Heart right ventricle (tissue), 16 donors: ENCODE results near the gene GATA6. TPM values are rescaled to one million over a fixed set of nuclear protein-coding genes. Genes with fewer than 3 reads are reported as not detected.

ENCODE experiments used
- ATAC-seq, 8 donors: fragments of 200-7000 bp; cut with Tn5 transposase; one replicate each; pipeline ENCODE4 v1.9.1; 2020; ENCODE audit warnings: mild to moderate bottlenecking in 8 of 8, moderate library complexity in 8 of 8, moderate number of reproducible peaks in 1 of 8
- DNase-seq, 2 donors: peaks; one replicate each; pipeline ENCODE4 v3.0.0-alpha.2; 2020
- H3K27ac ChIP-seq, 10 donors: fragments of 200-600 bp; sonication (generic) in 2 of 10; one replicate each; pipeline versions ENCODE4 v1.5.0 to v1.8.0; 2020 to 2022; ENCODE audit warnings: mild to moderate bottlenecking in 3 of 10
- H3K27me3 ChIP-seq, 7 donors: fragments of 200-600 bp; one replicate each; pipeline ENCODE4 v1.8.0; 2021 to 2022; ENCODE audit warnings: mild to moderate bottlenecking in 2 of 7
- H3K36me3 ChIP-seq, 9 donors: fragments of 200-600 bp; sonication (generic) in 1 of 9; one replicate each; pipeline versions ENCODE4 v1.5.0 to v1.8.0; 2020 to 2022; ENCODE audit warnings: mild to moderate bottlenecking in 2 of 9
- H3K4me1 ChIP-seq, 9 donors: fragments of 200-600 bp; sonication (generic) in 1 of 9; one replicate each; pipeline versions ENCODE4 v1.5.0 to v1.8.0; 2020 to 2022; ENCODE audit warnings: mild to moderate bottlenecking in 4 of 9
- H3K4me3 ChIP-seq, 10 donors: fragments of 200-600 bp; sonication (generic) in 2 of 10; one replicate each; pipeline versions ENCODE4 v1.5.0 to v1.8.0; 2020 to 2022; ENCODE audit warnings: mild to moderate bottlenecking in 7 of 10, moderate library complexity in 2 of 10
- H3K9me3 ChIP-seq, 11 donors: fragments of 200-600 bp in 10 of 11; sonication (generic) in 2 of 11; one replicate each; pipeline versions ENCODE4 v1.5.0 to v1.8.0; 2013 to 2022; ENCODE audit warnings: mild to moderate bottlenecking in 2 of 11, control low read depth in 1 of 11, moderate library complexity in 1 of 11
- CTCF ChIP-seq, 9 donors: fragments of 200-600 bp; sonication (generic) in 2 of 9; IDR thresholded peaks; one replicate each; pipeline versions ENCODE4 v1.5.0 to v1.8.0; 2021 to 2022; ENCODE audit warnings: antibody characterized with exemption in 9 of 9, mild to moderate bottlenecking in 5 of 9, moderate library complexity in 1 of 9
- WGBS, 2 donors: extraction: QIAGEN DNeasy Blood & Tissue Kit; methylation state at CpG; one replicate each; pipeline ENCODE4 v1.1.7; 2013; ENCODE audit warnings: inconsistent platforms in 1 of 2; 5-methylcytosine and 5-hydroxymethylcytosine counted together
- intact Hi-C, 10 donors: fragments of 100-400 bp; cut with DNase I; formaldehyde crosslinking; loops; one replicate each; pipeline versions ENCODE4 v1.11.1 to v1.14.2; 2022
- polyA plus RNA-seq, 2 donors: library from polyadenylated mRNA; stranded (reverse); fragments of 200-250 nt; gene quantifications; one replicate each; pipeline ENCODE4 v1.2.3, GENCODE V29; 2013
- total RNA-seq, 10 donors: library from RNA; stranded (reverse); fragmentation: NEBNext Ultra II Directional in 3 of 10; extraction: Animal tissue kit (Norgen Biotek cat#: 25700) in 3 of 10; gene quantifications; one replicate each; pipeline versions ENCODE4 v1.2.1 to v1.2.4, GENCODE V29; 2021 to 2023
- donor health status: Arrhythmogenic right ventricular cardiomyopathy.
- donor health status: ischemic (EF 13 %, LVEDD 7.1; RV severe dilation, severe dysfunction).
- donor health status: healthy with polysubstance abuse.
- donor health status: DM: no; HTN: yes; CAD: no.
- donor health status: DM: no; HTN: no; CAD: no.
- donor health status: ischemic (EF 25% LVEDD 6.9; RV normal size, moderate dysfunction).
- donor health status: ischemic (EF 25% LVEDD 5.7; RV mildly dilated, moderate dysfunction).
- donor health status: healthy.
- donor health status: DM: yes; HTN: yes; CAD: no.
- donor health status: Ischemic cardiomyopathy.
- donor health status: ischemic (EF 35%, LVEDD 5.7; RV mildly dilated, moderate dysfunction).
- donor health status: nonischemic (EF 11% LVEDD 7.7; RV severe dilation, severe dysfunction).
- donor health status: DM: yes; HTN: yes; CAD: no.
- donor health status: PGD.
- donor health status: ischemic (EF 29% LVEDD 5.4; RV normal size, mild dysfunction).
- donor health status: nonischemic (EF 23%, LVEDD 6.1; RV moderate dilation, normal function).

The GATA6 gene
- total and polyA plus RNA-seq, 12 donors: 36.7 to 99.5 (median 69.0) TPM

DNA sequence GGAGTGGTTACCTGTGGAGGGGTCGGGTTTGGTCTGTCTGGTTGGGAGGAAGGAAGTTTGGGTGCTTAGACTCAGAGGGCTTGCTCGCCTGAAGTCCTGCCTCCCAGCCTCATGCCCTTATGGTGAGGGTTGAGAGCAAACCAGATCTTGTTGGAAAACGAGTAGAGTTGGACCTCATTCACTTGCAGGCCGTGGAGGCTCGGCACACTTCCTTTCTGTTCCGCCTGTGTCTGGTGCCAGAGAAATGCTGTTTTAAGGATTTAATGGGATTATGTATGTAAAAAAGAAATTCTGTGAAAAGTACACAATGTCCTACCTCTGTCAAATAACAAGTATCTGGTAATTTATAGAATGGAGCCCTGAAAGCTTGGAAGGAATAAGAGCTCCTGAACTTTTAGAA is 29.6 kb downstream of the GATA6 start:
- intact Hi-C loops: loop anchor here in 1 of 10 donors (10.0 kb wide), 1 partner anchor 146 kb away; no protein-coding TSS in a partner anchor
- Histone ChIP-seq H3K4me3 (no peak overlapping the region), H3K9me3 (no peaks in the 10 kb centered on the region), H3K4me1 (peaks cover 9 to 99% (median 77%) of the 10 kb centered on the region in 9 donors), H3K36me3 (peaks cover 0 to 62% (median 7%) of the 10 kb centered on the region in 9 donors), H3K27ac (peak overlapping the region in 9 of 10 donors; percentile 24 to 99 (median 55)), H3K27me3 (no peaks in the 10 kb centered on the region)
- ATAC-seq (peak in 1 of 8 donors; percentile 11), DNase-seq (no peak)
- WGBS, 2 donors: 48 to 50% methylated on average over 6 of the region's 6 CpGs
- no peak for TF ChIP-seq CTCF (IDR thresholded peaks at IDR 0.05)

- peak overlapping the region in 9 of 10 donors; percentile 20 to 99 (median 65) for H3K27ac ChIP-seq
- H3K4me1 ChIP-seq: peaks cover 14 to 97% (median 71%) of the 10 kb centered on the region in 9 donors
- peak in 1 of 2 donors; percentile 47 for DNase-seq
- peak in 3 of 9 donors; percentile 1 to 14 (median 9) for TF ChIP-seq CTCF (IDR thresholded peaks at IDR 0.05)
- peak overlapping the region in 2 of 10 donors; percentile 9 to 10 for H3K4me3 ChIP-seq
- ATAC-seq: peak; percentile 43 to 65 (median 56)
- H3K9me3 ChIP-seq: no peaks in the 10 kb centered on the region
- WGBS, 2 donors: 36 to 53% methylated on average over 32 of the region's 32 CpGs
- no peaks in the 10 kb centered on the region for H3K27me3 ChIP-seq
- intact Hi-C loops: no loop called here
- peaks cover 0 to 58% (median 7%) of the 10 kb centered on the region in 9 donors for H3K36me3 ChIP-seq
These were observed 31.3 kb downstream of the GATA6 start for GRCh38 chr18:22200611-22201225.

DNA sequence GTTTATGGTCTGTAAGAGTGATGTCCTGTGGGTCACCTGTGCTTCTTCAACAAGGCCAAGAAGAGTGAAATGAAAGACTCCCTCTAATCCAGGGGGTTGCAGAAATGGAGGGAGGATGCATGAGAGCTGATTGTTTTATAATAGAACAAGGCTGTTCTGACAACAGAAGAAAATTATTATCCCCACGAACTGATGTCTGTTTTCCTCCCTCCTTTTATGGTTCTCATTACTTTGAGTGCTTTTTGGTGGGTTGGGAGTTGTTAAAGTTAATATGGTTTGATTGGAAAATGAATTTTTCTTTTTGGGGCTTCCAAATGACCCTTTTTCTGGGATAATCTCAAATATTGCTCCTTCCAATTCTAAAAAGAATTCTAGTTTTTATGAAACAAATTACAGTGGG is 33.6 kb downstream of the GATA6 start:
- Histone ChIP-seq H3K4me1 (peaks cover 19 to 92% (median 68%) of the 10 kb centered on the region in 9 donors), H3K27me3 (no peaks in the 10 kb centered on the region), H3K27ac (peak overlapping the region in 4 of 10 donors; percentile 21 to 37 (median 34)), H3K4me3 (no peak overlapping the region), H3K9me3 (no peaks in the 10 kb centered on the region), H3K36me3 (peaks cover 0 to 47% (median 7%) of the 10 kb centered on the region in 9 donors)
- intact Hi-C loops: no loop called here
- no peak for ATAC-seq
- WGBS, 2 donors: 39 to 46% methylated on average over 1 of the region's 1 CpG
- TF ChIP-seq CTCF (IDR thresholded peaks at IDR 0.05): no peak
- DNase-seq: no peak

DNA sequence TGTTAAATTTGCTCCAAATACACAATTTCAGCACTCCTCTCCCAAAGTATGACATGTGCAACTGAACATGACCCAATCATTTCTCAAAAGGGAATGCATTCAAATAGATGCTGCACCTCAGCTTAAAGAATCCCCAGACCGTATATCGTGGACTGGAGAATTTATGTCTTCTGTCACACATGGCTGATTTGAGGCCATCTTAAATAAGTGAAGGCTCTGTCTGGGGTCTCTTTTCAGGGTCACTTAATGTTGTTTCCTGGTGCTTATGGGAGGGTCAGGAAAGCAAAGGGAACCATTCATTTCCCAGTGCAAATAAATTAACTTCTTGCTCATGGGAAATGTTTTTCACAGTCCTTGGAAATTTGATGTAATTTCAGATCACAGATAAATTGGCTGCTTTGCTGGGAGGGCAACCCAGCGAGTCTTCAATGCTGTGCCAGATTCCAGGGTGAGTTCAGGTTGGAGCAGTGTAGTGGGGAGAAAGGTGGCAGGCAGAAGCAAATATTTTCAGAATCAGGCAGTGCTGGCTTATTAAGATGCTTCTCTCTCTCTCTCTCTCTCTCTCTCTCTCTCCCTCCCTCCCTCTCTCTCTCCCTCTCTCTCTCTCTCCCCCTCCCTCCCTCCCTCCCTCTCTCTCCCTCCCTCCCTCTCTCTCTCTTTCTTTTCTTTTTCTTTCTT is 34.3 kb downstream of the GATA6 start:
- no peak for DNase-seq

More for the DNA sequence above, 34.3 kb downstream of the GATA6 start:
- intact Hi-C loops: no loop called here
- peak overlapping the region in 4 of 10 donors; percentile 15 to 37 (median 34) for H3K27ac ChIP-seq
- H3K36me3 ChIP-seq: peaks cover 0 to 43% (median 7%) of the 10 kb centered on the region in 9 donors
- no peaks in the 10 kb centered on the region for H3K27me3 ChIP-seq
- H3K4me1 ChIP-seq: peaks cover 15 to 85% (median 61%) of the 10 kb centered on the region in 9 donors
- 29 to 49% methylated on average over 3 of the region's 3 CpGs for WGBS, 2 donors
- H3K9me3 ChIP-seq: no peaks in the 10 kb centered on the region
- no peak for TF ChIP-seq CTCF (IDR thresholded peaks at IDR 0.05)
- H3K4me3 ChIP-seq: no peak overlapping the region
- no peak for ATAC-seq
